Breast epithelium (tissue), 4 donors: ENCODE measurements around the gene SEMA6D. TPM values are rescaled to one million over a fixed set of nuclear protein-coding genes. Genes with fewer than 3 reads are reported as not detected.

Source experiments
- DNase-seq, 2 donors: peaks; one replicate each; pipeline ENCODE4 v3.0.0-alpha.2; 2019; ENCODE audit warnings: low spot score in 2 of 2
- H3K27ac ChIP-seq, 2 donors: fragments of 200-600 bp; sonication (generic) in 1 of 2; one replicate each; pipeline ENCODE4 v1.5.1; 2016 to 2019; ENCODE audit warnings: mild to moderate bottlenecking in 1 of 2
- H3K27me3 ChIP-seq, 2 donors: fragments of 200-600 bp; sonication (generic) in 1 of 2; one replicate each; pipeline versions ENCODE4 v1.5.1 to v1.6.0; 2017 to 2019; ENCODE audit warnings: control low read depth in 1 of 2, mild to moderate bottlenecking in 1 of 2
- H3K36me3 ChIP-seq: fragments of 200-600 bp; one replicate; pipeline ENCODE4 v1.5.1; 2019
- H3K4me1 ChIP-seq, 2 donors: fragments of 200-600 bp; sonication (generic); one replicate each; pipeline ENCODE4 v1.5.1; 2016 to 2019; ENCODE audit warnings: control low read depth in 1 of 2
- H3K4me3 ChIP-seq, 3 donors: fragments of 200-600 bp; sonication (generic); 1 replicate in 2 of 3; 2 replicates in 1 of 3; pipeline ENCODE4 v1.5.1; 2016 to 2019; ENCODE audit warnings: mild to moderate bottlenecking in 3 of 3, moderate library complexity in 2 of 3
- H3K9me3 ChIP-seq, 2 donors: fragments of 200-600 bp; sonication (generic) in 1 of 2; one replicate each; pipeline ENCODE4 v1.5.1; 2016 to 2019; ENCODE audit warnings: control low read depth in 1 of 2
- CTCF ChIP-seq, 3 donors: fragments of 450-650 bp; IDR thresholded peaks; one replicate each; pipeline ENCODE4 v1.5.1; 2016 to 2017; ENCODE audit warnings: antibody characterized with exemption in 3 of 3, mild to moderate bottlenecking in 3 of 3, moderate library complexity in 3 of 3
- POLR2A ChIP-seq: fragments of 450-650 bp; IDR thresholded peaks from one replicate; pipeline ENCODE4 v1.6.1; 2016; ENCODE audit warnings: antibody characterized with exemption, mild to moderate bottlenecking, moderate library complexity
- POLR2AphosphoS5 ChIP-seq, 3 donors: sonication (generic); formaldehyde crosslinking; IDR thresholded peaks; one replicate each; pipeline ENCODE4 v1.6.1; 2017; ENCODE audit warnings: antibody characterized with exemption in 3 of 3
- intact Hi-C: fragments of 100-400 bp; cut with DNase I; formaldehyde crosslinking; loops from one replicate; pipeline ENCODE4 v1.15.1; 2023; ENCODE audit warnings: low total_unique reads
- total RNA-seq, 3 donors: library from RNA; depleted of rRNA; stranded (reverse); fragments of >200 nt; gene quantifications; one replicate each; pipeline ENCODE4 v1.1.0, GENCODE V29; 2016

Gene SEMA6D
- total RNA-seq, 3 donors from 2014 or later, result 3.0 to 22.8 (median 10.5) TPM

GRCh38 chr15:47769166-47769565 lies 51.9 kb downstream of the SEMA6D start:
- Histone ChIP-seq H3K4me1 (no peaks in the 10 kb centered on the region), H3K27me3 (no peaks in the 10 kb centered on the region), H3K27ac (no peak overlapping the region), H3K4me3 (no peak overlapping the region), H3K36me3 (no peaks in the 10 kb centered on the region), H3K9me3 (no peaks in the 10 kb centered on the region)
- DNase-seq, result no peak
- intact Hi-C loops, result loop anchor here (5.0 kb wide), 1 partner anchor 948 kb away; no protein-coding TSS in a partner anchor
- TF ChIP-seq CTCF (IDR thresholded peaks at IDR 0.05) (no peak), POLR2A (no peak), POLR2AphosphoS5 (IDR thresholded peaks at IDR 0.05) (no peak)

DNA sequence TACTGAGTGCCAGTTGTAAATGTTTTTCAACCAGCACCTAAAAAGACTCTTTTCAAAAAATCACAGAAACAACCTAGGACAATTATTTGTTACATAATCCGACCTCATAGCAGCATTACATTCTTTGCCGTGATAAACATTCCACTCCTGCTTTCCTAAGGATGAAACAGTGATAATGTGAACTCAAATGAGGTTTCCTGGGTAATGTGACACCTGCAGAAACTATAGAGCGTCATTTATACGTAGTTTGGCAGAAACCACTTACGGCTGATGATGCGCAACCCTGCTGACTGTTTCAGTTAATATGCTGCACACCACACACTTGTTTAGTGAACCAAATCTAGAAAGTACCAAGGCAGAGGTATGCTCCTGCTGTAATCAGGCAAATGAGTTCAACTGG lies 55.8 kb downstream of the SEMA6D start:
- DNase-seq, result no peak
- Histone ChIP-seq H3K9me3 (no peaks in the 10 kb centered on the region), H3K27me3 (no peaks in the 10 kb centered on the region), H3K36me3 (no peaks in the 10 kb centered on the region), H3K4me1 (no peaks in the 10 kb centered on the region), H3K4me3 (no peak overlapping the region), H3K27ac (no peak overlapping the region)
- intact Hi-C loops, result no loop called here
- TF ChIP-seq POLR2A, result no peak
- TF ChIP-seq CTCF (IDR thresholded peaks at IDR 0.05), result no peak
- no peak for TF ChIP-seq POLR2AphosphoS5 (IDR thresholded peaks at IDR 0.05)

- no peak overlapping the region for H3K4me3 ChIP-seq
- no peaks in the 10 kb centered on the region for H3K36me3 ChIP-seq
- no peak for TF ChIP-seq POLR2AphosphoS5 (IDR thresholded peaks at IDR 0.05)
- intact Hi-C loops, result no loop called here
- DNase-seq, result no peak
- no peaks in the 10 kb centered on the region for H3K9me3 ChIP-seq
- no peaks in the 10 kb centered on the region for H3K4me1 ChIP-seq
- H3K27me3 ChIP-seq, result no peaks in the 10 kb centered on the region
- H3K27ac ChIP-seq, result no peak overlapping the region
Observed at GRCh38 chr15:47778263-47778770, 61.0 kb downstream of the SEMA6D start.

DNA sequence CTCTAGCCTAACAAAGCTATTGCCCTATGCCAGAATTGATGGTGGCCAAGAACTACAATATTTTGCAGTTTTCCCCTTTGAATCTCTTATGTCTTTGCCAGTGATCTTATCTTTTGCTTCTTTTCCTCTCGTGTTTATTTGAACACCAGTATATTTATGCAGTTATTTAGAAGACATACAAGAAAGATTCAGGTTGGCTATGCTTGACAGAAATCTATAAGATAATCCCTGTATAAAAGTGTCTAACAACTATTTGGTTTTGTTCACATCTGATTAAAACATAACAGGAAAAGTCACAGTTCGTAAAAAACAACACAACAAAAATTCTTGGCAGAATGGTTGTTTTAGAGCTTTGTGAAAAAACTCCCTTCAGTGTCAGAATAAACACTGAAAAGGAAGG lies 63.7 kb downstream of the SEMA6D start:
- no peaks in the 10 kb centered on the region for H3K9me3 ChIP-seq
- TF ChIP-seq POLR2A (no peak), POLR2AphosphoS5 (IDR thresholded peaks at IDR 0.05) (no peak)
- DNase-seq, result no peak
- H3K4me3 ChIP-seq, result no peak overlapping the region
- no peaks in the 10 kb centered on the region for H3K36me3 ChIP-seq
- H3K4me1 ChIP-seq, result no peaks in the 10 kb centered on the region
- no peak overlapping the region for H3K27ac ChIP-seq
- H3K27me3 ChIP-seq, result no peaks in the 10 kb centered on the region
- intact Hi-C loops, result no loop called here

GRCh38 chr15:47781527-47781926 lies 64.2 kb downstream of the SEMA6D start:
- intact Hi-C loops, result no loop called here
- no peaks in the 10 kb centered on the region for H3K36me3 ChIP-seq
- TF ChIP-seq POLR2A (no peak), CTCF (IDR thresholded peaks at IDR 0.05) (no peak), POLR2AphosphoS5 (IDR thresholded peaks at IDR 0.05) (no peak)

GRCh38 chr15:47784820-47785219 lies 67.5 kb downstream of the SEMA6D start:
- Histone ChIP-seq H3K4me1 (no peaks in the 10 kb centered on the region), H3K4me3 (no peak overlapping the region), H3K27me3 (no peaks in the 10 kb centered on the region), H3K9me3 (no peaks in the 10 kb centered on the region), H3K27ac (no peak overlapping the region), H3K36me3 (no peaks in the 10 kb centered on the region)
- no peak for DNase-seq
- intact Hi-C loops, result no loop called here
- TF ChIP-seq CTCF (IDR thresholded peaks at IDR 0.05) (no peak), POLR2A (no peak), POLR2AphosphoS5 (IDR thresholded peaks at IDR 0.05) (no peak)

More at GRCh38 chr15:47781527-47781926, 64.2 kb downstream of the SEMA6D start:
- H3K27ac ChIP-seq, result no peak overlapping the region
- DNase-seq, result no peak
- H3K4me3 ChIP-seq, result no peak overlapping the region
- no peaks in the 10 kb centered on the region for H3K4me1 ChIP-seq
- no peaks in the 10 kb centered on the region for H3K27me3 ChIP-seq
- no peaks in the 10 kb centered on the region for H3K9me3 ChIP-seq
